Lower lobe of right lung (tissue), 2 donors: ENCODE measurements around the gene CNTNAP4. TPM values are rescaled to one million over a fixed set of nuclear protein-coding genes. Genes with fewer than 3 reads are reported as not detected.

Source experiments
- ATAC-seq, 2 donors: fragments of 200-7000 bp; cut with Tn5 transposase; one replicate each; pipeline ENCODE4 v1.9.1; 2020 to 2022; ENCODE audit warnings: mild to moderate bottlenecking in 2 of 2, moderate library complexity in 2 of 2
- DNase-seq: peaks from one replicate; pipeline ENCODE4 v3.0.0-alpha.2; 2020
- H3K27ac ChIP-seq: fragments of 200-600 bp; one replicate; pipeline ENCODE4 v1.8.0; 2022
- H3K27me3 ChIP-seq: fragments of 200-600 bp; one replicate; pipeline ENCODE4 v1.8.0; 2022; ENCODE audit warnings: low read depth
- H3K36me3 ChIP-seq: fragments of 200-600 bp; one replicate; pipeline ENCODE4 v1.8.0; 2022; ENCODE audit warnings: mild to moderate bottlenecking
- H3K4me1 ChIP-seq: fragments of 200-600 bp; one replicate; pipeline ENCODE4 v1.8.0; 2022
- H3K4me3 ChIP-seq: fragments of 200-600 bp; one replicate; pipeline ENCODE4 v1.8.0; 2022; ENCODE audit warnings: mild to moderate bottlenecking
- H3K9me3 ChIP-seq: fragments of 200-600 bp; one replicate; pipeline ENCODE4 v1.8.0; 2022
- CTCF ChIP-seq: fragments of 200-600 bp; IDR thresholded peaks from one replicate; pipeline ENCODE4 v1.8.0; 2022; ENCODE audit warnings: antibody characterized with exemption, mild to moderate bottlenecking
- intact Hi-C: fragments of 100-400 bp; cut with DNase I; formaldehyde crosslinking; loops from one replicate; pipeline ENCODE4 v1.11.0; 2022
- total RNA-seq: library from RNA; stranded (reverse); fragmentation: NEBNext Ultra II Directional; extraction: Animal tissue kit (Norgen Biotek cat#: 25700); gene quantifications from one replicate; pipeline ENCODE4 v1.2.1, GENCODE V29; 2021
- donor health status: DM: no; HTN: yes; CAD: no; lungs with severe emphysema.

Gene CNTNAP4
- total RNA-seq, 1 donor from 2014 or later, result not detected

GRCh38 chr16:76376988-76377387 is 99.8 kb downstream of the CNTNAP4 start:
- no peaks in the 10 kb centered on the region for H3K27me3 ChIP-seq
- no peak for TF ChIP-seq CTCF
- no peaks in the 10 kb centered on the region for H3K36me3 ChIP-seq
- H3K4me3 ChIP-seq, result no peak overlapping the region
- DNase-seq (no peak), ATAC-seq (no peak)
- intact Hi-C loops, result no loop called here
- H3K9me3 ChIP-seq, result no peaks in the 10 kb centered on the region
- H3K4me1 ChIP-seq, result no peaks in the 10 kb centered on the region
- no peak overlapping the region for H3K27ac ChIP-seq

GRCh38 chr16:76378020-76378419 is 100.8 kb downstream of the CNTNAP4 start:
- H3K27me3 ChIP-seq, result no peaks in the 10 kb centered on the region
- H3K4me3 ChIP-seq, result no peak overlapping the region
- no peaks in the 10 kb centered on the region for H3K4me1 ChIP-seq
- intact Hi-C loops, result no loop called here
- ATAC-seq, result no peak
- DNase-seq, result no peak
- no peaks in the 10 kb centered on the region for H3K9me3 ChIP-seq
- TF ChIP-seq CTCF, result no peak
- H3K36me3 ChIP-seq, result no peaks in the 10 kb centered on the region
- no peak overlapping the region for H3K27ac ChIP-seq

GRCh38 chr16:76381096-76381495 is 103.9 kb downstream of the CNTNAP4 start:
- DNase-seq (no peak), ATAC-seq (no peak)
- no peak overlapping the region for H3K4me3 ChIP-seq
- no peaks in the 10 kb centered on the region for H3K9me3 ChIP-seq
- no peaks in the 10 kb centered on the region for H3K27me3 ChIP-seq
- no peak overlapping the region for H3K27ac ChIP-seq
- H3K36me3 ChIP-seq, result no peaks in the 10 kb centered on the region
- H3K4me1 ChIP-seq, result no peaks in the 10 kb centered on the region
- TF ChIP-seq CTCF, result no peak
- intact Hi-C loops, result no loop called here

- H3K4me1 ChIP-seq, result no peaks in the 10 kb centered on the region
- no peak overlapping the region for H3K4me3 ChIP-seq
- H3K27ac ChIP-seq, result no peak overlapping the region
- H3K27me3 ChIP-seq, result no peaks in the 10 kb centered on the region
- ATAC-seq (no peak), DNase-seq (no peak)
- H3K36me3 ChIP-seq, result no peaks in the 10 kb centered on the region
- no peak for TF ChIP-seq CTCF
- intact Hi-C loops, result no loop called here
- no peaks in the 10 kb centered on the region for H3K9me3 ChIP-seq
Observed at GRCh38 chr16:76385601-76386230, 108.5 kb downstream of the CNTNAP4 start.

- intact Hi-C loops, result no loop called here
- Histone ChIP-seq H3K36me3 (no peaks in the 10 kb centered on the region), H3K4me3 (no peak overlapping the region), H3K9me3 (no peaks in the 10 kb centered on the region), H3K4me1 (no peaks in the 10 kb centered on the region), H3K27ac (no peak overlapping the region), H3K27me3 (no peaks in the 10 kb centered on the region)
- DNase-seq (no peak), ATAC-seq (no peak)
- TF ChIP-seq CTCF, result no peak
Observed at GRCh38 chr16:76386784-76387183, 109.6 kb downstream of the CNTNAP4 start.

- no peaks in the 10 kb centered on the region for H3K9me3 ChIP-seq
- H3K36me3 ChIP-seq, result no peaks in the 10 kb centered on the region
- no peaks in the 10 kb centered on the region for H3K27me3 ChIP-seq
- no peak overlapping the region for H3K4me3 ChIP-seq
- ATAC-seq (no peak), DNase-seq (no peak)
- no peak overlapping the region for H3K27ac ChIP-seq
- no peaks in the 10 kb centered on the region for H3K4me1 ChIP-seq
- intact Hi-C loops, result no loop called here
- TF ChIP-seq CTCF, result no peak
Observed at GRCh38 chr16:76387994-76388393, 110.8 kb downstream of the CNTNAP4 start.
